ENCODE measurements around the gene SLC1A7.

Gene SLC1A7

GRCh38 chr1:53090227-53091147, 52.0 kb downstream of the SLC1A7 start:
- H3K27me3 ChIP-seq (ENCODE audit: low read length) = no peaks in the 10 kb centered on the region
- no peaks in the 10 kb centered on the region for H3F3A ChIP-seq (ENCODE audit: insufficient read depth)
- no peaks in the 10 kb centered on the region for H3K9me2 ChIP-seq (replicated peaks; ENCODE audit: insufficient read depth, low read length)
- H3K4me3 ChIP-seq (ENCODE audit: insufficient read depth, low read length, poor library complexity, severe bottlenecking) = no peak overlapping the region
- H2AFZ ChIP-seq (ENCODE audit: low read depth, low read length, severe bottlenecking) = no peak overlapping the region
- no peaks in the 10 kb centered on the region for H3K79me2 ChIP-seq (ENCODE audit: insufficient read depth, low read length)
- no peaks in the 10 kb centered on the region for H3K9me3 ChIP-seq (ENCODE audit: insufficient read depth, low read length)
- no peaks in the 10 kb centered on the region for H3K36me3 ChIP-seq (ENCODE audit: low read length)
- H3K27ac ChIP-seq (ENCODE audit: low read depth, low read length) = no peak overlapping the region
- no peak overlapping the region for H3K4me2 ChIP-seq (ENCODE audit: low read depth, low read length, poor library complexity, severe bottlenecking)
- TF ChIP-seq CTCF (IDR thresholded peaks at IDR 0.05; ENCODE audit: insufficient read depth, low read length, poor library complexity, severe bottlenecking) (no peak), EZH2phosphoT487 (conservative IDR thresholded peaks at IDR 0.05; ENCODE audit: low read length) (no peak)
- H4K20me1 ChIP-seq (ENCODE audit: low read depth, low read length) = no peaks in the 10 kb centered on the region
- no peak overlapping the region for H3K9ac ChIP-seq (ENCODE audit: low read length)

- no peaks in the 10 kb centered on the region for H3K79me2 ChIP-seq (ENCODE audit: insufficient read depth, low read length)
- no peak for TF ChIP-seq CTCF (IDR thresholded peaks at IDR 0.05; ENCODE audit: insufficient read depth, low read length, poor library complexity, severe bottlenecking)
- no peak for TF ChIP-seq EZH2phosphoT487 (conservative IDR thresholded peaks at IDR 0.05; ENCODE audit: low read length)
- no peaks in the 10 kb centered on the region for H3K9me3 ChIP-seq (ENCODE audit: insufficient read depth, low read length)
- H3K36me3 ChIP-seq (ENCODE audit: low read length) = no peaks in the 10 kb centered on the region
- H3K9ac ChIP-seq (ENCODE audit: low read length) = no peak overlapping the region
- no peaks in the 10 kb centered on the region for H3K27me3 ChIP-seq (ENCODE audit: low read length)
- no peaks in the 10 kb centered on the region for H3F3A ChIP-seq (ENCODE audit: insufficient read depth)
- no peaks in the 10 kb centered on the region for H4K20me1 ChIP-seq (ENCODE audit: low read depth, low read length)
- H2AFZ ChIP-seq (ENCODE audit: low read depth, low read length, severe bottlenecking) = no peak overlapping the region
- no peaks in the 10 kb centered on the region for H3K9me2 ChIP-seq (replicated peaks; ENCODE audit: insufficient read depth, low read length)
- no peak overlapping the region for H3K4me3 ChIP-seq (ENCODE audit: insufficient read depth, low read length, poor library complexity, severe bottlenecking)
- H3K27ac ChIP-seq (ENCODE audit: low read depth, low read length) = no peak overlapping the region
- H3K4me2 ChIP-seq (ENCODE audit: low read depth, low read length, poor library complexity, severe bottlenecking) = no peak overlapping the region
These were observed 52.8 kb downstream of the SLC1A7 start for GRCh38 chr1:53089478-53090226.

GRCh38 chr1:53088616-53089300, 53.7 kb downstream of the SLC1A7 start:
- H3K4me2 ChIP-seq (ENCODE audit: low read depth, low read length, poor library complexity, severe bottlenecking) = no peak overlapping the region
- H3F3A ChIP-seq (ENCODE audit: insufficient read depth) = no peaks in the 10 kb centered on the region
- H3K79me2 ChIP-seq (ENCODE audit: insufficient read depth, low read length) = no peaks in the 10 kb centered on the region
- H2AFZ ChIP-seq (ENCODE audit: low read depth, low read length, severe bottlenecking) = no peak overlapping the region
- no peak overlapping the region for H3K4me3 ChIP-seq (ENCODE audit: insufficient read depth, low read length, poor library complexity, severe bottlenecking)
- H3K9me3 ChIP-seq (ENCODE audit: insufficient read depth, low read length) = no peaks in the 10 kb centered on the region
- H4K20me1 ChIP-seq (ENCODE audit: low read depth, low read length) = no peaks in the 10 kb centered on the region
- no peaks in the 10 kb centered on the region for H3K9me2 ChIP-seq (replicated peaks; ENCODE audit: insufficient read depth, low read length)
- no peak overlapping the region for H3K27ac ChIP-seq (ENCODE audit: low read depth, low read length)
- H3K36me3 ChIP-seq (ENCODE audit: low read length) = no peaks in the 10 kb centered on the region
- TF ChIP-seq EZH2phosphoT487 (conservative IDR thresholded peaks at IDR 0.05; ENCODE audit: low read length) (no peak), CTCF (IDR thresholded peaks at IDR 0.05; ENCODE audit: insufficient read depth, low read length, poor library complexity, severe bottlenecking) (no peak)
- H3K9ac ChIP-seq (ENCODE audit: low read length) = no peak overlapping the region
- H3K27me3 ChIP-seq (ENCODE audit: low read length) = no peaks in the 10 kb centered on the region
